ENCODE data around the gene DOCK4.
"Not testable (repeated sequence)": the region's sequence is repeated elsewhere in the genome, so short reads cannot be mapped to it uniquely, and the experiment has no call there.

Gene DOCK4

DNA sequence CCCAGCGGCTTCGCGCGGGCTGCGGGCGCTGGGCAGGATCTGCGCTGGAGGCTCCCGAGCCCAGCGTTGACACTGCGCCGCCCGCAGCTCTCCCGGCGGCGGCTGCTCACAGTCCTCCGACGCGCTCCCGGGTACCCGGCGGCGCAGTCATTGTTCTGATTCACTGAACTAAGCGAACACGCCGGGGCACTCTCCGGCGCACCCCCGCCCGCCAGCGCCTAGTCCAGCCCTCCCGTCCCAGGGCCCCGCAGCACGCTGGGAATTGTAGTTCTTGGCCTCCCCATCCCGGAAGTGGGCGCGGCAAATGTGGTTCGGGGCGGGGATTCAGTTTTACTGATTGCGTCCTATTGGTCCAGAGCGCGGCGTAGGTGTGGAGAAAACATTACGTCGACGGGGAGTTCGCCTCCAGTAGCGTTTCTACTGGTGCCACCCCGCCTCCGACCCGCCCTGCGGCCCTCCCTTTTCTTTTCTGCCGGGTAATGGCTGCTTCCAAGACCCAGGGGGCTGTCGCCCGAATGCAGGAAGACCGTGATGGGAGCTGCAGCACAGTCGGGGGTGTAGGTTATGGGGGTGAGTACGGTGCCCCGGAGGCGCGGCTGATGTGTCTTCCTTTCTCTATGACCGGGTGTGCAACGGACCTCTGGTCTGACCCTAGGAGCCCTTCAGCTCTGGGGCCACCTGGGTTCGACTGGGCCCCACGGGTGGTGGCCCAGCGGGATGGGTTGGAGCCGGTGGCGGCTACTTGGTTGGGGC lies at the start of gene DOCK4, which contains the start of gene ZNF277:
TSS of gene DOCK4 (minus strand) at position 162 of the 753 bp plus-strand sequence. CDS start 261 bp downstream, outside the sequence.
TSS of gene ZNF277 (plus strand) at position 458 of the 753 bp plus-strand sequence. CDS start at position 480, 22 bp downstream.
- DNase-seq = peak; percentile 100

GRCh38 chr7:112255388-112255720 lies 49.2 kb upstream of the DOCK4 start:
- no peak for DNase-seq

GRCh38 chr7:112254709-112255387 lies 48.6 kb upstream of the DOCK4 start:
- no peak for DNase-seq

DNA sequence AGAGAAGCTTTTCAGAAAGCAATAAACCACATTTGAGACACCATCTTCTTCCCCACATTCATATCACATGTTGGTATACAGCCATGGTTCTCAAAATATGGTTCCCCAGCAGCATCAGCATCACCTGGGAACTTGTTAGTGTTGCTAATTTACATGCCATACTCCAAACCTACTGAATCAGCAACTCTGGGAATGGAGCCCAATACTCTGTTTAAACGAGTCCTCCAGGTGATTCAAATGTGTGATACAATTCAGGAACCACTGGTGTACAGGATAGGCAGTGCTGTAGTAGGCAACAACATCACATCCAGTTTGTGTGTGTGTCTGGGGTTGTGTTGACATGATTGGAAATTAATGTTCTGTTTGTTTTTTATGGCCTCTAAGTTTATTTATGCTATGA lies 48.0 kb upstream of the DOCK4 start:
- peak in 1 of 3 experiments; percentile 16 for DNase-seq

GRCh38 chr7:112252691-112253090 lies 46.5 kb upstream of the DOCK4 start:
- DNase-seq = no peak

DNA sequence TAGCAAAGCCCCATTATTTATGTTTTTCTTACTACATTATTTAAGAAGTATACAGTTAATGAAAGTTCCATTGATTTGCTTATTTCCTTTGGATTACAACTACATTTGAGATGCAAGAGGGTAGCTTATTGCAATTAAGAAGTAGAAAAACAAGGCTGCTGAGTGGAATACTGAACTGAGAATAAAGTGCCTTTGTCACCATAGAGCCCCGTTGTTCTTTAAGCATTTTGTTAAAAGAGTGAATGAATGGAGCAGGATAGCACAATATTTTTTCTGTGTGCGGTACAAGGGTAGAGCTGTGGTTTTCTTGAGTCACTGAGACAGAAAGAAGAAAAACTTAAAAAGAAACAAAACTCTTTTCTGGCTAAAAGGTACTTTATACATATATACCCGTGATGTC lies 45.9 kb upstream of the DOCK4 start:
- no peak for DNase-seq

GRCh38 chr7:112249967-112250366 lies 43.8 kb upstream of the DOCK4 start:
- DNase-seq = not testable (repeated sequence)

DNA sequence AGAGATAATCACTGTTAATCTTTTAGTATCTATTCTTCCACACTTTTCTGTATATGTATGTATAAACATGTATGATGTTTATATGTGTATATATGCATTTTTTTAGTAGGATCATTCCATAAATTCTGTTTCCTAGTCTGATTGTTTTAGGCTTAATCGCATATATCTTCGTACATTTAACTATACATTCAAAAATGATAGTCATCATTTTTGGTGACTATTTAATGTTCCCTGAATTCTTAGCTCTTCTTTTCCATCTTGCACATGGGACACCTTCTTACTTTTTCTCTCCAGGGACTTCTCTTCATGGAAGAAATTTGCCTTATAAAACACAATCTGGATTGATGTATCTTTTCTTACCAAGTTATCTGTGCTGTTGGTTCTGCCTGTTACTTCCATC lies 42.4 kb upstream of the DOCK4 start:
- DNase-seq = no peak

GRCh38 chr7:112238852-112239610 lies 32.8 kb upstream of the DOCK4 start:
- DNase-seq = no peak

- DNase-seq = no peak
Observed at GRCh38 chr7:112238330-112238729, 32.1 kb upstream of the DOCK4 start.

GRCh38 chr7:112236597-112236996 lies 30.4 kb upstream of the DOCK4 start:
- no peak for DNase-seq

GRCh38 chr7:112234147-112234546 lies 27.9 kb upstream of the DOCK4 start:
- DNase-seq = no peak

- no peak for DNase-seq
Observed at GRCh38 chr7:112233048-112233697, 27.0 kb upstream of the DOCK4 start.

GRCh38 chr7:112232212-112232978 lies 26.2 kb upstream of the DOCK4 start:
- DNase-seq = no peak

DNA sequence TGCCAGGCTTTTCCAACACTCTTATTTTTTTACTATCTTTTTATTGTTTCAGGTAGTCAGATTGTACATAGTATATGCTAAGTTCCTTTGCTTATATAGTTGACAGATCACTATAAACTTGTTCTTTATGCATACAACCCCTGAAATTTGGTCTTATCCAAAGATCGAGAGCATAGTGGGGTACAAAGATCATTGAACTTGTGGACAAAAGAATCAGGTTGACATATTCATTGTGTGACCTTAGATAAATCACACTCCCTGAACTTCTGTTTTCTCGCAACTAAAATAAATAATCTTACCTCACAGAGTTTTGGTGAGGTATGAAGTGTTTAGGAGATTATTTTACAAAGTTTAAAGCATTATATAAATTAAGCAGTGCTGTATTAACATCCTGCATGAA lies 22.4 kb upstream of the DOCK4 start:
- DNase-seq = no peak

DNA sequence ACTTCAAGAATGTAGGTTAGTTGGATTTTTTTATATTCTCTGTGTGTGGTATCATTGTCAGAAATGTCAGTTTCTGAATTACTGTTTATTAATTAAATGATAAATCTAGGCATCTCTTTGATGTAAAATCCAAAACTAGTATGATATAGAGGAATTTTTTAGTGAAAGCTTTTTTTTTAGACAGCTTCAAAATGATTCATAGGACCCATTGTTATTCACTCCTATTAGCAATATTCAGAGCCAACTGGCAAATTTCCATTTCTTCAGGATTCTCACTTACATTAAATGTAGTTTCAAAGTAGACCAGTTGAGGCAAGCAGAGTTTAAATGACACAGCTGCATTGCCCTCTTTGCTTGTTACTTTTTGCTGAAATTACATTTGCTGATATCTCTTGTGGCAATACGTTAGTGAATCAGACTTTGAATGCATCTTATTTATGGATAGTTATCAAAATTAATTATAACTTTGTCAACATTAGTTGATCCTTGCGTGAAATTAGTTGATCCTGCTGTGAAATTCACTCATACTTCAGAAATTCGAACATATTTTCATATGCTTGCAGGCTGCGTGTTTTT lies 20.6 kb upstream of the DOCK4 start:
- no peak for DNase-seq

- DNase-seq = no peak
Observed at GRCh38 chr7:112225006-112225405, 18.8 kb upstream of the DOCK4 start.

DNA sequence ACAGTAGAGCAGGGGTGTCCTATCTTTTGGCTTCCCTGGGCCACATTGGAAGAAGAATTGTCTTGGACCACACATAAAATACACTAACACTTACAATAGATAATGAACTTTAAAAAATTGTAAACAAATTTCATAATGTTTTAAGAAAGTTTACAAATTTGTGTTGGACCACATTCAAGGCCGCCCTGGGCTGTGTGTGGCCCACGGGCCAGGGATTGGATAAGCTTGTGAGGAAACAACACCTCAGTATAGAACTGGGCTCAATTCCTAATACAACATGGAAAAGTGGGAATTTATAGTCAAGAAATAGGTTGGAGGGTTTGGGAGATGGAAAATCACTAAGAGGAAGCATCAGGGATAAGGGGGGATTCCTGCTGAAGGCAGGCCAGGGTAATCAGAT lies 18.0 kb upstream of the DOCK4 start:
- no peak for DNase-seq

DNA sequence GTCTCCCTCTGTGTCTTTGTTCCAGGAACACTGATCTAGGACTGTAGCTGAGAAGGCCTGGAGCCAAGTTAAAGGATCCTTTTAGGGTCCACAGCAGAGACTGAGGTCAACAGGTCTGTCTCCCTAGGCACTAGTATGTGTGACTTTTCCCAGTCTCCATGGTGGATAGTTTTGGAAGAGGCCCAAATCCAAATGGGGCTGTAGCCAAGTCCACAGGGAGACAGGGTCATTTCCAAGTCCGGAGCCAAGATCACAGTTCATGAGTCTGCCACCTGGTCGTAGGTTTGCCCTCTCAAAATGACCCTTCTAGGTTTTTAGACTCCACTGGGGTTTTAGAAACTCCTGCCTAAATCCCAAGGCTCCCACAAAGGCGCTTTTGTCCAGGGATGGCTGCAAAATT lies 17.1 kb upstream of the DOCK4 start:
- DNase-seq = no peak

DNA sequence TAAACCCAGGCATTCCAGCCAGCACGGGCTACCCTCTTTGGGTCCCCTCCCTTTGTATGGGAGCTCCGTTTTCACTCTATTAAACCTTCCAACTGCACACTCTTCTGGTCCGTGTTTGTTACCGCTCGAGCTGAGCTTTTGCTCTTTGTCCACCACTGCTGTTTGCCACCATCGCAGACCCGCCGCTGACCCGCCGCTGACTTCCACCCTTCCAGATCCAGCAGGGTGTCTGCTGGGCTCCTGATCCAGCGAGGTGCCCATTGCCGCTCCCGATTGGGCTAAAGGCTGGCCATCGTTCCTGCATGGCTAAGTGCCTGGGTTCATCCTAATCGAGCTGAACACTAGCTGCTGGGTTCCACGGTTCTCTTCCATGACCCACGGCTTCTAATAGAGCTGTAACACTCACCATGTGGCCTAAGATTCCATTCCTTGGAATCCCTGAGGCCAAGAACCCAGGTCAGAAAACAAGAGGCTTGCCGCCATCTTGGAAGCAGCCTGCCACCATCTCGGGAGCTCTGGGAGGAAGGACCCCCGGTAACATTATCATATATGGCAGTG lies 14.8 kb upstream of the DOCK4 start:
- DNase-seq = no peak

- peak in 2 of 3 experiments; percentile 21 to 75 for DNase-seq
Observed at GRCh38 chr7:112215787-112216186, 9.6 kb upstream of the DOCK4 start.

GRCh38 chr7:112214883-112215282 lies 8.7 kb upstream of the DOCK4 start:
- no peak for DNase-seq

Measured in NCI-H1417 (cell line).